ENCODE data around the gene RNF144A.
"Not testable (repeated sequence)": the region's sequence is repeated elsewhere in the genome, so short reads cannot be mapped to it uniquely, and the experiment has no call there.

Gene RNF144A, protein sequence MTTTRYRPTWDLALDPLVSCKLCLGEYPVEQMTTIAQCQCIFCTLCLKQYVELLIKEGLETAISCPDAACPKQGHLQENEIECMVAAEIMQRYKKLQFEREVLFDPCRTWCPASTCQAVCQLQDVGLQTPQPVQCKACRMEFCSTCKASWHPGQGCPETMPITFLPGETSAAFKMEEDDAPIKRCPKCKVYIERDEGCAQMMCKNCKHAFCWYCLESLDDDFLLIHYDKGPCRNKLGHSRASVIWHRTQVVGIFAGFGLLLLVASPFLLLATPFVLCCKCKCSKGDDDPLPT

DNA sequence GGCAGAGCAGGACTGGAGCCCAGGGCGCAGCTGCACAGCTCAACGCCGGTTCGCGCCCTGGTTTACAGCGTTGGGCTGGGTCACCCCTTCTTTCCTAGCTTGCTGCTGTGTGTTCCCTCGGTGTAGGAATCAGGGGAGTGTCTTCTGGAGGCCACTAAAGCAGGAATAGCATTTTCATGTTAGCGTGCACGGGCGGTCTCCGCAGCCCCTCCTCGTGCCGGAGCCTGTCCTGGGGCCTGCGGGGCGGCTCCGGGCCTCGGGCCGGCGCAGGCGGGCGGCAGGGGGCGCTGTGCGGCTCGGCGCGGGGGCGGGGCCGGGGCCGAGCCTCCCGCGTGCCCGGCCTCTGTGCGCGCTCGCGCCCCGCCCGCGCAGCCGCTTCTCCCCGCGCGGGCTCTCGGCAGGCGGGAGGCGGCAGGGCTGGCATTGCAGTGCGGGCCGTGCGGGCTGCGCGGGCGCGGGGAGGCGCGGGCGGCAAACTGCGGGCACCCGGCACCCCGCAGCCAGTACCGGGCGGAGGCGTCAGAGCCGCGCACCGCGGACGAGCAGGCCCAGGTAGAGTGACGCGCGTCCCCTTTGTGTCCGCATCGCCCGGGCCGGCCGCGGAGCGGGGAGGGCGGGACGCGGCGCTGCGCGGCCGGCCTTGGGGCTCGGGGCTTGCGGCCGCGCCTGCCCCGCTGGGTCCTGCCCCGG, at the start of gene RNF144A:
RNF144A (plus strand) TSS at position 342 of the 690 bp plus-strand sequence. CDS start 79,515 bp downstream, outside the sequence.
- DNase-seq = peak; percentile 65

DNA sequence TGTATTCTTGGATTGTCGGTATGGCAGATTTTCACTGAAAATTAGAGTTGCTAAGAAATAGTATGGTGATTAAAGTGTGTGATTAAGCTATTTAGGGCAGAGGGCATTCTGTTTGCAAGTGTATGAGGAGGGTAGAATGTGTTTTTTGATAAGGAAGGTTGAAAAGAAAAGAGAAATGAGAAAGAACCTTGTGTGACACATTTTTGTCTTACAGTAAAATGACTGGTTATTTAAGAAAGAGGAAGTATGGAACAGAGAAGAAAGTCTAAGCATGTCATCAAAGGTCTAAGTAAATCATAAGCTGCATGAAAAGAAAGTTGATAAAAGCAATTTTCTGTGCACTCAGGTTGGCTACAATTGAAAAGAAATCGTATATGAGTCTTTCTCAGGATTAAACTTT, 44.8 kb upstream of the RNF144A start:
- peak; percentile 60 for DNase-seq

DNA sequence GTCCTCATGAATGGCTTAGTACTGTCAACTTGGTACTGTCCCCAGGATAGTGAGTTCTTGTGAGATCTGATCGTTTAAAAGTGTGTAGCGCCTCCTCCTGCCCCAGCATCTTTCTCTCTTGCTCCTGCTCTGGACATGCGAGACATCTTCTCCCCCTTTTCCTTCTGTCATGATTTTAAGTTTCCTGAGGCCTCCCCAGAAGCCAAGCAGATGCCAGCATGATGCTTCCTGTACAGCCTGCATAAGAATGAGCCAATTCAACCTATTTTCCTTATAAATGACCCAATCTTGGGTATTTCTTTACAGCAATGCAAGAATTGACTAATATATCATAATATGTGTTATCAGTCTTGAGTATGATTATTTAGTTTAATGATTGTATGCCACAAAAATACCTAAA, 43.2 kb upstream of the RNF144A start:
- DNase-seq = no peak

DNA sequence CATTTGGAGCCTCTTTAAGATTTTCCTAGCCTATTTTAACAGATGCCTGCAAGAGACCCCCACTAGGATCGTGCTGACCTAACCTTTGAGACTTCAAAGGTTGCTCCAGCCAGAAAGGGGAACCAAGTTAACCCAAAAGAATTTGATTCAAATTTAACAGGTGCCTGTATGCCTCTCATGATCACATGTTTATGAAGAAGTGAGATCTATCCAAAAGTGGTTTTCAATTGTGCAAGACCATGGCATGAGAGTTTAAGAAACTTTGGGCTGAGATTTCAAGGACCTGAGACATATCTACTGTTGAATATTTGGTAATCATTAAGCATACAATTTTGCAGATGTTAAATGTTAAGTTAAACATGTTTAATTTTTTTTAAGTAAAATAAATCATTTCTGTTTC, 40.9 kb upstream of the RNF144A start:
- DNase-seq = no peak

DNA sequence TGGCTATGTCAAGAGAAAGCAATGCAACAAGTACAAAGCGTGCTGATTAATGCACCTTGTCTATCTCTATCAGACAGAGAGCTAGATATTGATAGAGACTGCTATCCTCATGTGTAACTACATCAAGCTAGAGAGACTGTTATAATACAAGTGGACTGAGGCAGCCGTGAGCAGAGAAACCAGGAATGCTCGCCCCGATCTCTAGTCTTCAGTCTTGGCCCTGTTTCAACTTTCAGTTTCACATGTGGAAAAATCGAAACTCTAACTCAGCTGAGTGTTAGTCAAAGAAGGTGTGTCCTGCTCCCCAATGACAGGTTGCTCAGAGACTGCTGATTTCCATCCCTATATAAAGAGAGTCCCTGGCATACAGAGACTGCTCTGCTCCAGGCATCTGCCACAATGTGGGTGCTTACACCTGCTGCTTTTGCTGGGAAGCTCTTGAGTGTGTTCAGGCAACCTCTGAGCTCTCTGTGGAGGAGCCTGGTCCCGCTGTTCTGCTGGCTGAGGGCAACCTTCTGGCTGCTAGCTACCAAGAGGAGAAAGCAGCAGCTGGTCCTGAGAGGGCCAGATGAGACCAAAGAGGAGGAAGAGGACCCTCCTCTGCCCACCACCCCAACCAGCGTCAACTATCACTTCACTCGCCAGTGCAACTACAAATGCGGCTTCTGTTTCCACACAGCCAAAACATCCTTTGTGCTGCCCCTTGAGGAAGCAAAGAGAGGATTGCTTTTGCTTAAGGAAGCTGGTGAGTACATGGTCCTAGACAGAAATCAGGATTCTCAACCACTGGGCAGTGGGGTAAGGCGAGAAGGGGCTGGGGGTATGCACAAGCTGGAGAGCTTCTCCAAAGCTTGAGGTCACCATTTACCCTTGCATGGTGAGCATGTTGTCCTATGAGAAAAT, 39.6 kb upstream of the RNF144A start, which contains the start of gene RSAD2:
RSAD2 (plus strand) TSS at position 376 of the 903 bp plus-strand sequence; CDS start at position 400, 24 bp downstream.
- DNase-seq = peak; percentile 93

DNA sequence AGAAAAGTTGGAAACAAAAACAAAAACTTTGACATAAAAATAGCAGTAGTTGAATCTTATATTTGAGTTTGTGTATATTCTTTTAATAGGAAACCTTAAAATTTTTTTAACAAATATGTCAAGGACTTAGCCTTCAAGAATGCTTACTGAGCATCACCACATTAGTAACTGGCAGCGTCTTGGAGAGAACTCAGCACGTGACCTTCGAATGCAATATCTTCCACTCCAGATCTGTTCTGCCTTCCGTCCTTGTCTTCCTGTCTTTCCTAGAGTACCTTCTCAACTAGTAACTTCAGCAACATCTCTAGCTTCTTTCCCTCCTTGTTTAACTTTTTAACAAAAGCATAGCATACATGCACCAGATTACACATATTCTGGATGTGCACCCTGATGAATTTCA, 38.7 kb upstream of the RNF144A start:
- peak; percentile 72 for DNase-seq

DNA sequence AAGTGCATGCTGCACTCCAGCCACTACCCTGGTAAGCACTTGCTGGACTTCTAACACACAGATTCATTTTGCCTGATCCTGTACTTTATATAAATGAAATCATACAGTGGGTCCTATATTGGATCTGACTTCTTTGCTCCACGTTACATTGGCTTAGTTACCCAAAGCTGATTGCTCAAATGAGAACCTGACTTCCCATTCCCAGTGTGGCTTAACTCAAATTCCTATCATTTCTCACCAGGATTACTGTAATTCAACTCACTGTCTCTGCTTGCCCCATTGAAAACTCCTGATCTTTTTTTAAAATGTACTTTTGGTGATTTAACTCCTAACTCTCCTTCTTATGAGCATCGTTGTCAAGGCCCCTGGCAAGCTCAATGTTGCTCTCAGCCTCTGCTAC, 38.2 kb upstream of the RNF144A start:
- DNase-seq = no peak

DNA sequence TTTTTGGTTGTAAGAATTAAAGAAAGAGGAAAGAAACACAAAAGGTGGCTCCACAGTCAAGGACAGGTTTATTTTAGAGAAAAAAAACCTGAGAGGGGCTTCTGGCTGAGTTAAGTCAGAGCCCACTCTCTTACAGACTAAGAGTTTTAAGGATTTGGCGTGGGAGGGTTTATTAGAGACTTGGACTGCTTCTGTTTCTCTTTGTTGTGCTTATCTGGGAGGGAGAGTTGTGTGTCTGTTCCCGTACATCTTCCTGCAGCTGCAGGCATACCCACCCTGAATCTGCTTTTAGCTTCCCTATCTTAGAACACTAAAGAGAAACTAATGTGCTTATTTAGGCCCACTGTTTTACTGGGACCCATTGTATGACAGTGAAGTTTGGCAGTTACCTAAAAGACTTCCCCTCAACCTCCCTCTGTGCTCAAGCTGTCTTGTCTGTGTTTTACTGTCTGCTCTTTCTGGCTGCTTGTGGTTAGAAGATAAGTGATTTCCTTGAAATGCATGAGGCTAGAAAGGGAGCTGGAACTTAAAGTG, 36.9 kb upstream of the RNF144A start:
- peak; percentile 99 for DNase-seq

DNA sequence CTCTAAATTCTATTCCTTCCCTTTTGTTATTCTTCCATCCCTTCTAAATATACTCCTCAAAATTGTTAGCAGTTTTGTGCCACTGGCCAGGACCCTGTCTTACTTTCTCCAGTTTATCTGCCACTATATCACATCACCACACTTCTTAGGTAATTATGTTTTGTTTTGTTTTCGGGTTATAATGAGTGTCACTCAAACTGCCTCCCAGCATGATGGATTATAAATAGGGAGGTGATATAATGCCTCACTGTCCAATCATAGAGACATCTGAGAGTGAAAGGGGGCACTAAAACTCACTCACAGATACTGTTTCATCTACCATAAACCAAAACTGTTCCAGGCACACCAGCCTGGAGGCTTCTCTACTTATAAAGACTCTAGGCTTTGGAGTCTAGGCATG, 36.2 kb upstream of the RNF144A start:
- DNase-seq = peak; percentile 79

DNA sequence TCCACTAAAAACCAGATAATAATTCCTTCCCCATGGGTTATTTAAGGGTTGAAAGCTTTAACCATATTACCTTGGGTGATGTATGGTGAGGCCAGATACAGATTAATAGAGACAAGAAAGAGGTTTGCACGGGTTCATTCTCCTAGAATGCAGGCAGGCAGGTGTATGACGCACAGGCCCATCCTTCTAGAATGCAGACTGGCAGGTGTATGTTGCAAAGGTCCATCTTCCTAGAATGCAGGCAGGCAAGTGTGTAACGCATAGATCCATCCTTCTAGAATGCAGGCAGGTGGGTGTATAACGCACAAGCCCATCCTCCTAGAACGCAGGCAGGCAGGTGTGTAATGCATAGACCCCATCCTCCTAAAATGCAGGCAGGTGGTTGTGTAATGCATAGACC, 35.7 kb upstream of the RNF144A start:
- no peak for DNase-seq

DNA sequence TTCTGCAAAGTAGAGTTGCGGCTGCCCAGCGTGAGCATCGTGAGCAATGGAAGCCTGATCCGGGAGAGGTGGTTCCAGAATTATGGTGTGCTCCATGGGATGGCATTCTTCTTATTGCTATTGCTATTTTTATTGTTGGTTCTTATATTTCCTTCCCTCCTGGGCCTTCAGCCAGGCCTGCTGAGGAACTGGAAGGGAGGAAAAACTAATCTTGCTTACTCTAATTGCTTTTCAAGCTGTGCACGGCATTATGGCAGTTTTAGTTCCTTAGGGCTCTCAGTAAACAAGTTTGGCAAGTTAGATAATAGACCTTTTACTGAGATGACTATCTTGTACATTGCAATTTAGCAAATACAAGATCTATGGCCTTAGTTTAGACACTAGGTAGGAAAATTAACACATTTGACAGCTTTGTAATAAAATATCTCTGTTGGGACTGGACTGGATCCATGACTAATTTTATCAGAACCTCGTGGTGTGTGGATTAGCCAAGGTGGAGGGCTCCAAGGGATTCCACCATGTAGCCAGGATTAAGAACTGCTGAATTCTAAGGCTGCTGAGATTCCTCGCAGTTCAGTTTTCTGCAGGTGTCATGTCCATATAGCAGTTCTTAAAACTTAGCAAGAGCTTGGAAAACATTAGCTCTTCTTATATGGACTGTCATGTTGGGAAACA, 33.6 kb upstream of the RNF144A start:
- DNase-seq = no peak

DNA sequence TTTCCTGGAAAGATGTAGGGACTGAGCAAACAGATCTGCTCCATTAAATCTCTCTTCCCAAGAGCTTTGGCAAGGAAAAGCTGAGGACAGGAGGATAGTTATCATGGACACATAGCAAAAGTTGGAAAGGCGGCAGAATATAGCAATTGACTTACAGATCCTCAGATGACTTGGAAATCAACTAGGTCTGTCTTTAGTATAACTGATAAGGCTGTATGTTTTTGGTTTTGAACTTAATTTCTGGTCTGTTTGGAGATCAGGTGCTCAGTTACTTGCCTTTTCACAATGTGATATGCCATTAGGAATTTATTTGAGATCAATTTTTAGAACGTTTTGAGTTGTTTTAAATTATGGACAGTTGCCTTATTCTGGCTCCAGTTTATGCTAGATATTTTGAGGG, 31.7 kb upstream of the RNF144A start:
- peak; percentile 77 for DNase-seq

DNA sequence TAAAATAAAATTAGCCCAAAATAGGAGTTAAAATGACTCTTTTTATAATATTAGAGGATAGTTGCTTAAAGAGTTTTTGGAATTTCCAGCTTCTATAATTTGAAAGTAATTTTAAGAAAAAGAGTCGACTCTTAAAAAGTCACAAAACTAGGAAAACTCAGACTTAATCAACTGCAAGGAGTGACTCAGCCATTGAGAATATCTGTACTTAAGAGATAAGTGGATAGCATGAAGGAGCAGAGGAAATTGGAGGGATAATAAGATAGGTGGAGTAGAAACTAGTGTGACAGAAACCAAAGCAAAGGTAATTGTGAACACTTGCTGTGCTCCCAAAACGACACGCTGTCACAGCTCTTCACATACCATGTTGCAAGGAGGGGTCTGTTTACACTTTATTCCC, 31.2 kb upstream of the RNF144A start:
- peak; percentile 91 for DNase-seq

DNA sequence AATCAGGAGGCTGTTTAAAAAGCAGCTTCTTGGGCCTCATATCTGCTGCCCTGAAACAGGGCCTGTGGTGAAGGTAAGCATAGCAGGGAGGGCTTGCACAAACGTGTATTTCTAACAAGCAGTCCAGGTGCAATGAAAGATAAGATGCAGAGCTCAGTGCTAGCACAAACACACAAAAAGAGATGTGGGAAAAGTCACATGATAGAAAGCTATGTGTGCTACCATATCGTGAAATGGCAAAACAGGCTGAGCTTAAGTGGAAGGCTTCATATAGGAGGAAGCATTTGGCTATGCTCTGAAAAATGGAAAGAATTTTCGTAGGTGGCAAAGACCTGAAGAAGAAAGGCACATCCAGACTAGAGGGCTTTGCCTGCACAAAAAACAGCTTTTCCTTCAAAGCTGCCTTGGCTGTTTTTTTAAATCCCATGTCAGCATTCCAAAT, 29.4 kb upstream of the RNF144A start:
- peak; percentile 97 for DNase-seq

DNA sequence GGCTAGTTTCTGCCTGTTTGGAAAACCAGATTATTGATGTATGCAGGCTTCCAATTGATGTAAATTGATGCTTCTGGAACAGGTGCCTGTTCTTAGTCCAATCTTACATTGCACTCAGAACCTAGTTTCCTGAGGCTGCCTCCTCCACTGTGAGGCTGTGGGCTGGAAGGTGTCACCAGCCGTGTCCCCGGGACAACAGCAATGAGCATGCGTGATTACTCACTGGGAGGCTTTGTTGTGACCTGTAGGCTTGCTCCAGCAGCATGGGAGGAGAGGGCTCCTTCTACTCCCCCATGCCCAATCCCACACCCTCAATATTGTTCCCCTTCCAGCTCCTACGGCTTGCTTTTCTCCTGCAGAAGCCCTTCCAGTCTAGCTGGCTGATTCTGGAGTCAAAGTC, 28.5 kb upstream of the RNF144A start:
- DNase-seq = no peak

DNA sequence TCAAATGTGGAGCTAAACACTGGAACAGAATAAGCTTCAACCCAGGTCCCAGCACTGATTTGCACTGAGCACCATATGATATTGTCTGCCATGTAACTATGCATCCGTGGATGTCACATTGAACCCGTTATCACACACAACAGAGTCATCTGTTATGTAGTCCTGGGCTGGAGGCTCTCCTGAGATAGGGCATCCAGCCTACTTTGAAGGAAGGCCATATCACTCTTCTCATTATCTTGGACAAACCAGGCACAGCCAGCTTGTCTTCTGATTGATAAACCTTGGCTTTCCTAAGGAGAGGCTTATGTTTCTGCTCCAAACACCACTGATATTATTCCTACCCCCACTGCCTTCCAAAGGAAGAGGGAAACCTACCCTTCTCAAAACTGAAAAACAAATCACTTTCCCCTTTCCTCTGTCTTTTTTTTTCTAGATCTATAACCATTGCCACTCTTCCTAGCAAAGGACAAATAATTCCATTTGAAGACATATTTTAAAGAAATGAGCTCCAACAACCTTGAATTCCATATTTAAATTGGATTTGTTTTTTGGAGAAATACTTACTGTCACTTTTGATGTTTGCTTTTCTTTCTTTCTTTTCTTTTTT, 23.2 kb upstream of the RNF144A start:
- DNase-seq = peak; percentile 99

DNA sequence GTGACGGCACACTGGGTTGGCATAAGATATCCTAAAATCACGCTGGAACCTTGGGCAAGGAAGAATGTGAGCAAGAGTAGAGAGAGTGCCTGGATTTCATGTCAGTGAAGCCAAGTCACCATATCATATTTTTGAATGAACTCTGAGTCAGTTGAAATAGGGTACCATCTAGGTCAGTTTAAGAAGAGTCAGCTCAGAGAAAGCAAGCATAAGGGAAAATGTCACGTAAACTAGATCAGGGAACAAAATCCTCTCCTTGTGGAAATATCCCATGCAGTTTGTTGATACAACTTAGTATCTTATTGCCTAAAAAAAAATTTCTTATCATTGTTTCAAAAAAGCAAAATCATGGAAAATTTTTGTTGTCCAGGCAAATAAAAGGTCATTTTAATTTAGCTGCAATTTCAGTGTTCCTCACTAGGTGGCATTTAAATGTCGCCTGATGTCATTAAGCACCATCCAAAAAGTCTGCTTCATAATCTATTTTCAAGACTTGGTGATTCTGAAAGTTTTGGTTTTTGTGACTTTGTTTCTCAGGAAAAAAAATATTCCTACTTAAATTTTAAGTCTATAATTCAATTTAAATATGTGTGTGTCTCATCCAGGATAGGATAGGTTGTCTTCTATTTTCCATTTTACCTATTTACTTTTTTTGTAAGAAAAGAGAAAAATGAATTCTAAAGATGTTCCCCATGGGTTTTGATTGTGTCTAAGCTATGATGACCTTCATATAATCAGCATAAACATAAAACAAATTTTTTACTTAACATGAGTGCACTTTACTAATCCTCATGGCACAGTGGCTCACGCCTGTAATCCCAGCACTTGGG, 20.1 kb upstream of the RNF144A start:
- DNase-seq = peak; percentile 80

DNA sequence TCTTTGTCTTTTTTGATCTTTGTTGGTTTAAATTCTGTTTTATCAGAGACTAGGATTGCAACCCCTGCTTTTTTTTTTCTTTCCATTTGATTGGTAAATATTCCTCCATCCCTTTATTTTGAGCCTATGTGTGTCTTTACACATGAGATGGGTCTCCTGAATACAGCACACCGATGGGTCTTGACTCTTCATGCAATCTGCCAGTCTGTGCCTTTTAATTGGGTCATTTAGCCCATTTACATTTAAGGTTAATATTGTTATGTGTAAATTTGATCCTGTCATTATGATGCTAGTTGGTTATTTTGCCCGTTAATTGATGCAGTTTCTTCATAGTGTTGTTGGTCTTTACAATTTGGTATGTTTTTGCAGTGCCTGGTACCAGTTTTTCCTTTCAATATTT, 14.6 kb upstream of the RNF144A start:
- not testable (repeated sequence) for DNase-seq

DNA sequence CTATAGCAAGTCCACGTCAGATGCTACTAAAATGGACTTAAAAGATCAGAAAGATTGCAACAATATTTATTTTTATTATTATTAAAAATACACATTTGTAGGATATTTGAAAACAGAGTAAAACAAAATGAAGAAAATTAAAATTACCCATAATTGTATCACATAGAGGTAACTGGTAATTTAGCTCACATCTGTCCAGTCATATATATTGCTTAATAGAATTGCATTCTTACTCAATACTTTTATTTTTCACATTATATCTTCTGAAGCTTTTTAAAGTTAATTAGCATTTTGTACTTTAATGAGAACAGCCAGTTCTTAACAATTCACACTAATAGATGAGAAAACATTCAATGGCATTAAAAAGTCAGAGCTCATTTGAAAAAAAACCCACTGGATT, 11.5 kb upstream of the RNF144A start:
- no peak for DNase-seq

DNA sequence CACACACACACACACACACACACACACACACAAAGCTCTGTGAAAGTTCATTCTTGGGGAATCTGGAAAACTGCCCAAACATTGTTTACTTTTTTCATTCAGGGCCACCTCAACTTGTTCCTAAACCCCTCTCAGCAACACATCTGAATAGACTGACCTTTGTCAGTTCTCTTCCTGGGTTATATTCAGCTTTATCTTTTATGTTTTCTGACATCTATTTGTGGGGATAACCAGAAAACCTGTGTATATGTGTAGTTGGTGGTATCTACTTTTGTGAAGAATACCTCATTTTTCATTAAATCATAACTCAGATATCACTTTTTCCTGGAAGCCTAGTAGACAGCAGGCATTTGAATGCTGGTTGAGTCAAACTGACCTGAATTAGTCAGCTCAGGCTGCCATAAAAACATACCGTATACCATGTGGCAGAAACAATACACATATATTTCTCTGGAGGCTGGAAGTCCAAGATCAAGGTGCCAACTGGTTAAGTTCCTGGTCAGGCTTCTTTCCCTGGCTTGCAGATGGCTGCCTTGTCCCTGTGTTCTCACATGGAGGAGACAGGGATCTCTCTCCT, 11.0 kb upstream of the RNF144A start:
- DNase-seq = no peak

DNA sequence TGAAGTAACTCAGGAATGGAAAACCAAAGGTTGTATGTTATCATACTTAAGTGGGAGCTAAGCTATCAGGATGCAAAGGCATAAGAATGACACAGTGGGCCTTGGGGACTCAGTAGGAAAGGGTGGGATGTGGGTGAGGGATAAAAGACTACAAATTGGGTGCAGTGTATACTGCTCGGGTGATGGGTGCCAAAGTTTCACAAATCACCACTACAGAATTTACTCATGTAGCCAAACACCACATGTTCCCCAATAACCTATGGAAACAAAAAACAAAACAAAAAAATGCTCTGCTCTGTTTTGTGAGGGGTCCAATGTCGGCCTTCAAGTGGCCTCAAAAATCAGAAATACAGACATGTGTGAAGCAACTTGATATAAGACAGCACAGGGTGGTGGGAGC, 8.9 kb upstream of the RNF144A start:
- no peak for DNase-seq

Measured in hematopoietic multipotent progenitor cell treated with erythropoietin and hydrocortisone succinate and interleukin-3 and kit ligand, for 8 days (in vitro differentiated cells).